CD4-positive, alpha-beta T cell treated with Interleukin-17A for 1 hour (primary cell): ENCODE data around the gene ERO1A.

Experiments used
- DNase-seq: peaks from one replicate; pipeline ENCODE4 v3.0.0-alpha.2; 2020

The ERO1A gene

DNA sequence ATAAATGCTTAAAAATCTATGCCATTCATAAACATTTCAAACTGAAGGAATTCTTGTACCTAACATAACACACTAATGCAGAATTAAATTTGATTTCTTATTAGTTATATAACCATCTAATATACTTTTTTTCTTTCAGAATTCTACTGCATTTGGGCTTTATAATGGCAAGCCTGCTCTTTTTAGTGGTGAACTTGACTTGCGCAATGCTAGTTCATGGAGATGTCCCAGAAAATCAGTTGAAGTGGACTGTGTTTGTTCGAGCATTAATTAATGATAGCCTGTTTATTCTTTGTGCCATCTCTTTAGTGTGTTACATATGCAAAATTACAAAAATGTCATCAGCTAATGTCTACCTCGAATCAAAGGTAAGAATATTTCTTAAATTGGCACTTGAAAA is 95.4 kb downstream of the ERO1A start:
- DNase-seq, result no peak

DNA sequence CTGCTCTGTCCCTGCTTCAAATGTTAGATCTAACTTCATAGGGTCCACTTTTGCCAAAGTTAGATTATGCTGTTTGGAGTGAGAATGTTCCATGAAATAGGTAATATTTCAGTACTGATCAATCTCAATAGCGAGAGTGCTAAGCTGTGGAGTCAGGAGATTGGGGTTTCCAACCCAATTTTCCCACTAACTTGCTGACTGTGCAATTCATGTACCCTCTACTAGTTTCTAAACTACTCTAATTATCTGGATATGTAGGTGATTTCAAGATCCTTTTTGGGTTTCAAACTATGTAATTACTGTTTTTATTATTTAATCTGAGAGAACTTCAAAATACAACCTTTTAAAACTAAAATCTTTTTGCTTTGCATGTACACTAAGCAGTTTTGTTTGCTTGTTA is 96.8 kb downstream of the ERO1A start:
- DNase-seq, result no peak

DNA sequence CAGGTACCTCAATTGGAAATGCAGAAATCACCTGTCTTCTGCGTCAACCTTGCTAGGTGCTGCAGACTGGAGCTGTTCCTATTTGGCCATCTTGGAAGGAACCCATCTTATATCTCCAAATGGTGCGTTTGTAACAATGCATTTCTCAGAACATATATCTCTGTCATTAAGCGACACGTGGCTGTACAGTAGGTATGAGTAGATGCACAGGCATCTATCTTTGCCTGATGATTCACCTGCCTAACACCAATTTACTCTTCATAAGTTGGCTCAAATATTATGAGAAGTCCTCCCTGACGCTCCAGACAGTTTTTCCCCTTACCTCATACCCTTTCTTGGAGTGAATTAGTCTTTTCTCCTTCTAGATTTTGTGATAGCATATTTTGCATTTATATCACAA is 98.5 kb downstream of the ERO1A start:
- DNase-seq, result no peak

DNA sequence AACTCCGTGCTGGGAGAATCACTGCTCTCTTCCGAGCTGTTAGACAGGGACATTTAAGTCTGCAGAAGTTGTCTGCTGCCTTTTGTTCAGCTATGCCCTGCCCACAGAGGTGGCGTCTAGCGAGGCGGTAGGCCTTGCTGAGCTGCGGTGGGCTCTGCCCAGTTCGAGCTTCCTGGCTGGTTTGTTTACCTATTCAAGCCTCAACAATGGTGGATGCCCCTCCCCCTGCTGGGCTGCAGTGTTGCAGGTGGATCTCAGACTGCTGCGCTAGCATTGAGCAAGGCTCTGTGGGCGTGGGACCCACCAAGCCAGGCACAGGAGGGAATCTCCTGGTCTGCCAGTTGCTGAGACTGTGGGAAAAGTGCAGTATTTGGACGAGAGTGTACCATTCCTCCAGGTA is 99.0 kb downstream of the ERO1A start:
- no peak for DNase-seq

DNA sequence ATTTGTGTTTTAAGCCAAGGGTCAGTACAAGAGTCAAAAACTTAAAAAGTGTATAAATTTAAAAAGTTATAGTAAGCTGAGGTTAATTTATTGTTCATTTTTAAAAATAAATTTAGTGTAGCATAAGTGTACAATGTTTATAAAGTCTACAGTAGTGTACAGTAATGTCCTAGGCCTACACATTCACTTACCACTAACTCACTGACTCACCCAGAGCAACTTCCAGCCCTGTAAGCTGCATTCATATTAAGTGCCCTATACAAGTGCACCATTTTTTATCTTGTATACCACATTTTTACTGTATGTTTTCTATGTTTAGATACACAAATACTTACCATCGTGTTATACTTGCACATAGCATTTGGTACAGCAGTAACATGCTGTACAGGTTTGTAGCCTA is 105.0 kb downstream of the ERO1A start:
- DNase-seq, result no peak
